A549 (cell line): Measurements from ENCODE around the gene TRMT13. TPM values are rescaled to one million over a fixed set of nuclear protein-coding genes. Genes with fewer than 3 reads are reported as not detected.

Experiments
- polyA plus RNA-seq, 4 experiments: library from polyadenylated mRNA; depleted of rRNA in 3 of 4; stranded (reverse); fragments of >200 nt; fragmentation: RNase III in 1 of 4; extraction: RNeasy Plus Mini Kit Qiagen cat#74134 plus additional on column Dnase treatment in 1 of 4; gene quantifications; 2 replicates in 3 of 4; 3 replicates in 1 of 4; pipeline ENCODE4 v1.2.3, GENCODE V29; 2011 to 2017
- small RNA-seq, 6 experiments: library from RNA; depleted of rRNA; stranded (forward); fragments of <200 nt; gene quantifications; one replicate each; pipeline ENCODE3, GENCODE V24; 2012

The TRMT13 gene
- polyA plus RNA-seq, 2 of the 4 experiments (the other 2 are of a cell fraction): 9.9 to 21.7 TPM

Small RNA genes lying within 50 kb of the gene (small RNA-seq; reads per million reads assigned to genes)
- gene AC093019.1 (0 reads per million in 6 experiments), gene RPL23AP90 (0 reads per million in 6 experiments)

Other genes with a start within 250 kb of the TRMT13 start
- gene SLC35A3, start 163.2 kb upstream of the TRMT13 start, polyA plus RNA-seq (2011; rRNA removed): 14.7 and 15.1 TPM in 2 replicates
- 9.2 to 9.7 TPM (median 9.6 TPM) in 3 replicates for gene SLC35A3, start 163.2 kb upstream of the TRMT13 start, polyA plus RNA-seq (2017; fragmentation: RNase III; extraction: RNeasy Plus Mini Kit Qiagen cat#74134 plus additional on column Dnase treatment)
- 3.7 and 4.0 TPM in 2 replicates for gene SASS6, start 233 bp upstream of the TRMT13 start, polyA plus RNA-seq (2011; rRNA removed)
- gene SASS6, start 233 bp upstream of the TRMT13 start, polyA plus RNA-seq (2017; fragmentation: RNase III; extraction: RNeasy Plus Mini Kit Qiagen cat#74134 plus additional on column Dnase treatment): 4.5 to 5.5 TPM (median 5.2 TPM) in 3 replicates
- gene LRRC39, start 45.1 kb downstream of the TRMT13 start, polyA plus RNA-seq (2011; rRNA removed): 0.33 and 0.45 TPM in 2 replicates
- 0.24 to 0.45 TPM (median 0.32 TPM) in 3 replicates for gene LRRC39, start 45.1 kb downstream of the TRMT13 start, polyA plus RNA-seq (2017; fragmentation: RNase III; extraction: RNeasy Plus Mini Kit Qiagen cat#74134 plus additional on column Dnase treatment)
- gene DBT, start 116.7 kb downstream of the TRMT13 start, polyA plus RNA-seq (2011; rRNA removed): 7.0 and 8.7 TPM in 2 replicates
- 3.3 to 3.6 TPM (median 3.3 TPM) in 3 replicates for gene DBT, start 116.7 kb downstream of the TRMT13 start, polyA plus RNA-seq (2017; fragmentation: RNase III; extraction: RNeasy Plus Mini Kit Qiagen cat#74134 plus additional on column Dnase treatment)
- gene RTCA, start 133.1 kb downstream of the TRMT13 start, polyA plus RNA-seq (2011; rRNA removed): 31.9 and 39.5 TPM in 2 replicates
- gene RTCA, start 133.1 kb downstream of the TRMT13 start, polyA plus RNA-seq (2017; fragmentation: RNase III; extraction: RNeasy Plus Mini Kit Qiagen cat#74134 plus additional on column Dnase treatment): 23.8 to 25.0 TPM (median 24.4 TPM) in 3 replicates
- 3.3 and 4.1 TPM in 2 replicates for gene CDC14A, start 219.3 kb downstream of the TRMT13 start, polyA plus RNA-seq (2011; rRNA removed)
- 1.6 to 1.8 TPM (median 1.6 TPM) in 3 replicates for gene CDC14A, start 219.3 kb downstream of the TRMT13 start, polyA plus RNA-seq (2017; fragmentation: RNase III; extraction: RNeasy Plus Mini Kit Qiagen cat#74134 plus additional on column Dnase treatment)